ENCODE results near the gene KRT85.

DNA sequence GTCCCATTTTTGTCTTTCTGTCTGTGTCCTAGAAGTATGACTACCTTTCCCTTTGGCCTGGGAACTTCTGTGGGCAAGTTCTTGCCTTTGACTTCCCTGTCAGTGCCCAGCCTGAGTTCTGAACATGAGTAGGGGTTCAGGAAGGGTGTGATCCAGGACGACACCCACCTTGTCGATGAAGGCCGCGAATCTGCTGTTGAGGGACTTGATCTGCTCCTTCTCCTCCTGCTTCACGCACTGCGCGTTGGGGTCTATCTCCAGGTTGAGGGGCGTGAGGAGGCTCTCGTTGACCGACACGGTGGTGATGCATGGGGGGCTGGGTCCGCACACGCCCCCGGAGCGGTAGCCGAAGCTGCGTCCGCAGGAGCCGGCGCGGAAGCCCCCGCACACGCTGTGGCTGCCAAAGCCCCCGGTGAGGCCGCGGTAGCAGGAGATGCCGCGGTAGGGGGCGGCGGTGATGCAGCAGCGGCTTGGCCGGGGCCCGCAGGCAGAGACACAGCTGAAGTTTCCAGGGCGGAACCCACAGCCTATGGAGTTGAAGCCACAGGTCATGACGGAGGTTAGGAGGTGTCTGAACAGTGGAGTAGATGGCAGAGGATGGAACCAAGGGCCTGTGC is 46.4 kb downstream of the KRT85 start, which contains the start of gene KRT83:
- TF ChIP-seq POLR2A (IDR thresholded peaks at IDR 0.05) = no peak
- TF ChIP-seq, protein P1, sequence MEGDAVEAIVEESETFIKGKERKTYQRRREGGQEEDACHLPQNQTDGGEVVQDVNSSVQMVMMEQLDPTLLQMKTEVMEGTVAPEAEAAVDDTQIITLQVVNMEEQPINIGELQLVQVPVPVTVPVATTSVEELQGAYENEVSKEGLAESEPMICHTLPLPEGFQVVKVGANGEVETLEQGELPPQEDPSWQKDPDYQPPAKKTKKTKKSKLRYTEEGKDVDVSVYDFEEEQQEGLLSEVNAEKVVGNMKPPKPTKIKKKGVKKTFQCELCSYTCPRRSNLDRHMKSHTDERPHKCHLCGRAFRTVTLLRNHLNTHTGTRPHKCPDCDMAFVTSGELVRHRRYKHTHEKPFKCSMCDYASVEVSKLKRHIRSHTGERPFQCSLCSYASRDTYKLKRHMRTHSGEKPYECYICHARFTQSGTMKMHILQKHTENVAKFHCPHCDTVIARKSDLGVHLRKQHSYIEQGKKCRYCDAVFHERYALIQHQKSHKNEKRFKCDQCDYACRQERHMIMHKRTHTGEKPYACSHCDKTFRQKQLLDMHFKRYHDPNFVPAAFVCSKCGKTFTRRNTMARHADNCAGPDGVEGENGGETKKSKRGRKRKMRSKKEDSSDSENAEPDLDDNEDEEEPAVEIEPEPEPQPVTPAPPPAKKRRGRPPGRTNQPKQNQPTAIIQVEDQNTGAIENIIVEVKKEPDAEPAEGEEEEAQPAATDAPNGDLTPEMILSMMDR (IDR thresholded peaks at IDR 0.05) = no peak
